ENCODE data around the gene ZEB1.

ZEB1 gene

GRCh38 chr10:31318854-31319601 is at the start of gene ZEB1:
Gene ZEB1 (plus strand): TSS chr10:31319216. CDS start chr10:31319235, 19 bp downstream.
- in situ Hi-C loops (cut with MboI; ENCODE audit: low sequenced_read_pairs), result no loop called here

DNA sequence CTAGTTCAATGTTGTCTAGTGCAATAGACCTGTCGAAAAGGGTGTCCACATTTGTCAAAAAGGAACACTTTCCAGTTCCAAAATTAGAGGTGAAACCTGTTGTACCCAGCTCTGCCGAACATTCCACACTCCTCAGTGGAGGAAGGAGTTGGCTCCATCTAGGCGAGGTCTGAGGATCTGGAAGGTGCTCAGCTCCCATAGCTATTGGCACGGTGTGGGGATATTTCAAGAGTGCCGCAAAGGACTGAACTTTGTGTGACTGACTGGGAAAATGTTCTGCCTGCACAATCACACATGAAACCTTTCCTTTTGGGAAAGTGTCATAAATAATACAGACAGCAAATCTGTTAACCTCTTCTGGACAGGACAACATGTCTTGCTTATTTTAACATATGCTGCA is 48.1 kb upstream of the ZEB1 start:
- in situ Hi-C loops (cut with MboI; ENCODE audit: low sequenced_read_pairs), result no loop called here

GRCh38 chr10:31272841-31273240 is 46.2 kb upstream of the ZEB1 start:
- in situ Hi-C loops (cut with MboI; ENCODE audit: low sequenced_read_pairs), result no loop called here

- in situ Hi-C loops (cut with MboI; ENCODE audit: low sequenced_read_pairs), result no loop called here
Measured at GRCh38 chr10:31273789-31274188, 45.2 kb upstream of the ZEB1 start.

GRCh38 chr10:31274310-31274709 is 44.7 kb upstream of the ZEB1 start:
- in situ Hi-C loops (cut with MboI; ENCODE audit: low sequenced_read_pairs), result no loop called here

- in situ Hi-C loops (cut with MboI; ENCODE audit: low sequenced_read_pairs), result no loop called here
Measured at GRCh38 chr10:31278279-31278941, 40.6 kb upstream of the ZEB1 start.

- in situ Hi-C loops (cut with MboI; ENCODE audit: low sequenced_read_pairs), result no loop called here
Measured at GRCh38 chr10:31280972-31281371, 38.0 kb upstream of the ZEB1 start.

GRCh38 chr10:31288001-31288400 is 31.0 kb upstream of the ZEB1 start:
- in situ Hi-C loops (cut with MboI; ENCODE audit: low sequenced_read_pairs), result no loop called here

GRCh38 chr10:31288962-31289361 is 30.1 kb upstream of the ZEB1 start:
- in situ Hi-C loops (cut with MboI; ENCODE audit: low sequenced_read_pairs), result no loop called here

GRCh38 chr10:31290386-31290785 is 28.6 kb upstream of the ZEB1 start:
- in situ Hi-C loops (cut with MboI; ENCODE audit: low sequenced_read_pairs), result no loop called here

GRCh38 chr10:31291123-31291522 is 27.9 kb upstream of the ZEB1 start:
- in situ Hi-C loops (cut with MboI; ENCODE audit: low sequenced_read_pairs), result no loop called here

- in situ Hi-C loops (cut with MboI; ENCODE audit: low sequenced_read_pairs), result no loop called here
Measured at GRCh38 chr10:31294558-31294957, 24.5 kb upstream of the ZEB1 start.

GRCh38 chr10:31296754-31297153 is 22.3 kb upstream of the ZEB1 start:
- in situ Hi-C loops (cut with MboI; ENCODE audit: low sequenced_read_pairs), result no loop called here

GRCh38 chr10:31299119-31299518 is 19.9 kb upstream of the ZEB1 start:
- in situ Hi-C loops (cut with MboI; ENCODE audit: low sequenced_read_pairs), result no loop called here

DNA sequence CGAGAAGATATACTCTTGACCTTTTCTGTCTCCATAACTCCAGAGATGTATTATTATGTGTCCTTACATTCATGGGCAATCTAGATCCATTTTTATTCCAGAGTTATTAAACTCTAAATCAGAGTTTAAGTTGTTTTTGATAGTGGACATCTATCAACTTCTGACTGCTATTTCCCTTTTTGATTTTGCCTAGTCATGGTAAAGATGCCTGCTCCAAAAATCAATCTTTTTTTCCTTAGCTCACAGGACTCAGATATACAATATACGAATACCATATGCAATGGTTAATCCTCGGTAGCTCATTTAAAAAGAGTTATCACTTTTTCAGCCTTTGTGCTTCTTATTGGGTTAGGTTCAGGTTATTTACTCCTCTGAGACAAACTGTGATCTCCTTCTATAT is 15.8 kb upstream of the ZEB1 start:
- in situ Hi-C loops (cut with MboI; ENCODE audit: low sequenced_read_pairs), result no loop called here

GRCh38 chr10:31304291-31304970 is 14.6 kb upstream of the ZEB1 start:
- in situ Hi-C loops (cut with MboI; ENCODE audit: low sequenced_read_pairs), result no loop called here

GRCh38 chr10:31313396-31313795 is 5.6 kb upstream of the ZEB1 start:
- in situ Hi-C loops (cut with MboI; ENCODE audit: low sequenced_read_pairs), result no loop called here

DNA sequence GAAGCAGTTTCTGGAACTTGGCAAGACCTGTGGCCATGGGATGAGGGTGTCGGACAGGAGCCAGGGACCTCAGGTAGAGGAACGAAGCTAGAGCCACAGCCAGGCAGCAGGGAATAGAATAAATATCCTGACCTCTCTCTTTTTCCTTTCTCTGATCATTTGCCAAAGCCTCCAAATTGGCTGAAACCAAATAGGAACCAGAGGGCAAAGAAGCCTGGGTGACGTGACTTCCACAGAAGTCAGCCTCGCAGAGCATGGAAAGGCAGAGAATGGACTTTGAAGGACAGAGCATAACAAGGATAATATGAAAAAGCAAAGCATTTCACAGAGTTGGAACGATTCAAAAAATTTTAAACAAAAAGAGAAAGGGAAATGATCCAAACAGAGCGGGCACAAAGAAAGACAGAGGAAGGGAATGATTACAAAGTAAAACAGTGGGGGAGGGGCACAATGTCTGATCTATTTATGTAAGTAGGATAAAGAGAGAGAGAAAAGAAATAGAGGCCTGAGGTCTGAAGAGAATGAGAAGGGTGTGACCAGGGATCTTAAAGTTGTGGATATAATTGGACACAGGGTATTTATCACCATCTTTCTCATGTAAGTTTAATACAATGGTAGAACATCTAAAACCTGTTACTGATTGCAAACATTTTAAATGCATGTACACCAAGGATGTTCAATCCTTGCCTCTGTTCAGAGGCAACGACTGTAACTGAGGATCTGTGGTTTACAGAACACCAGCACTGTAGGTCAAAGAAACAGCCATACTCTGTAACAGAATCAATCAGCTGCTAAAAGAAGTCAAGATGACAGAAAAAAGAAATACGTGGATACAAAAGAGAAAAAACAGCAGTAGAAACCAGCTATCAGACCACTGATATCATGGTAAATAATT is 4.5 kb upstream of the ZEB1 start:
- in situ Hi-C loops (cut with MboI; ENCODE audit: low sequenced_read_pairs), result no loop called here

GRCh38 chr10:31315453-31315852 is 3.6 kb upstream of the ZEB1 start:
- in situ Hi-C loops (cut with MboI; ENCODE audit: low sequenced_read_pairs), result no loop called here

DNA sequence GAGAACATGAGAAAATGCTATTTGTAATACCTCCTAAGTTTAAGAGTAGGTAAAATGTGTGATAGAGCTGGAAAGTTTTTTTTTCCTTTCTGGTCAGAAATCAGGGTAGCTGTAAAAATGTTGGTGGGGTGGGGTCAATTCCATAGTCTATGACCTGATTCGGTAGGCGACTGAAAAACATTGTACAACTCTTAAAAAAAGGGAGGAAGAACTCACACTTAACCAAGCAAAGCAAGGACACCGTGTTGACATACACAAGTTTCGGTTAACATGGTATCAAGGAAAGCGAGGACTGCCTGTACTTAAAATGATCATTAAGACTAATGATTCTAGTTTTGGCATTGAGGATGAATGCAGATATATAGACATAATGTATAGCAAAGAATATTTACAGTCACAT is 1.8 kb upstream of the ZEB1 start:
- in situ Hi-C loops (cut with MboI; ENCODE audit: low sequenced_read_pairs), result no loop called here
